Endothelial cell of coronary artery (primary cell): ENCODE data around the gene VGLL2. TPM values are rescaled to one million over a fixed set of nuclear protein-coding genes. Genes with fewer than 3 reads are reported as not detected.

ENCODE experiments used
- total RNA-seq: library from RNA; depleted of rRNA; stranded (reverse); fragments of >200 nt; gene quantifications from 2 replicates; pipeline ENCODE4 v1.2.3, GENCODE V29; 2014

Gene VGLL2, protein sequence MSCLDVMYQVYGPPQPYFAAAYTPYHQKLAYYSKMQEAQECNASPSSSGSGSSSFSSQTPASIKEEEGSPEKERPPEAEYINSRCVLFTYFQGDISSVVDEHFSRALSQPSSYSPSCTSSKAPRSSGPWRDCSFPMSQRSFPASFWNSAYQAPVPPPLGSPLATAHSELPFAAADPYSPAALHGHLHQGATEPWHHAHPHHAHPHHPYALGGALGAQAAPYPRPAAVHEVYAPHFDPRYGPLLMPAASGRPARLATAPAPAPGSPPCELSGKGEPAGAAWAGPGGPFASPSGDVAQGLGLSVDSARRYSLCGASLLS
- not detected in 2 replicates for total RNA-seq

DNA sequence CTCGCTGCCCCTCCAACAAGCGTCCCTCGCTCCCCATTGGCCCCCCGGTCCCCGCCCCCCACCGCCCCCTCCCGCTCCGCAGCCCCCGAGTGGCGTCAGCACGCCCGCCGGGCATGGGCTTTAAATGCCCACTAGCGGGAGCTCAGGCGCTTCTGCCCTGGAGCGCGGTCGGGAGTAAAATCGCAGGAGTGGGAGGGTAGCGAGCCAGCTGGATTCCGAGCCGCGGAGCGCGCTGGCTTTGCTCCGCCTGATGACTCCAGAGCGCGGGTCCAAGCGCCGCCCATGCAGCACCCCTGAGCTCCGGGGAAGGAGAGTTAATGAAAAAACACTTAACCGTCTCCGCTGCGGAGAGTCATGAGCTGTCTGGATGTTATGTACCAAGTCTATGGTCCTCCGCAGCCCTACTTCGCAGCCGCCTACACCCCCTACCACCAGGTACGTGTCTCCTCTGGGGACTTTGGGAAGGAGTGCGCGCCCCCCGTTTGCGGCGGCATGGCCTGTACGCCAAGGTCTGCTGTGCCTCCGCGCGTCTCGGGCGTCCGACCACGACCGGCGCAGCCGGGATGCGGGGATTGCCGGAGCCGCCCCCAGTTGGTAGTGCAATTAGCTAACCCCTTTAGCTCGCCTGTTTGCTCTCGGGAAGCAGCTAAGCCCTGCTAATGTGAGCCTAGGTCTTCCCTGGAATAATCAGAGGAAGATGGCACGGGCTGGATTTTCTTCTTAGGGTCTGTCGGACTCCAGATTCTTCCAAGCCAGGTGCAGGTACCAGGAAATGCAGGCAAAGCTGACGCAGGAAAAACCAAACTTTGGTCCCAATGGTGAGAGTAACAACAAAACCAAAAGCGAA lies at the start of gene VGLL2:
Gene VGLL2, plus strand, starts transcription at position 149 of the 847 bp plus-strand sequence. Its CDS starts 206 bp downstream, at position 355.

Other genes starting within 250 kb of the VGLL2 start
- gene ROS1, start 160.4 kb downstream of the VGLL2 start, total RNA-seq = under 0.01 TPM in 1 of 2 replicates, not detected in the other
- gene DCBLD1, start 217.1 kb downstream of the VGLL2 start, total RNA-seq = 37.0 and 37.7 TPM in 2 replicates